ENCODE data around the gene LRRC23. TPM values are rescaled to one million over a fixed set of nuclear protein-coding genes. Genes with fewer than 3 reads are reported as not detected.

The LRRC23 gene
- total RNA-seq, 1 experiment from 2014 or later: 5.1 TPM

DNA sequence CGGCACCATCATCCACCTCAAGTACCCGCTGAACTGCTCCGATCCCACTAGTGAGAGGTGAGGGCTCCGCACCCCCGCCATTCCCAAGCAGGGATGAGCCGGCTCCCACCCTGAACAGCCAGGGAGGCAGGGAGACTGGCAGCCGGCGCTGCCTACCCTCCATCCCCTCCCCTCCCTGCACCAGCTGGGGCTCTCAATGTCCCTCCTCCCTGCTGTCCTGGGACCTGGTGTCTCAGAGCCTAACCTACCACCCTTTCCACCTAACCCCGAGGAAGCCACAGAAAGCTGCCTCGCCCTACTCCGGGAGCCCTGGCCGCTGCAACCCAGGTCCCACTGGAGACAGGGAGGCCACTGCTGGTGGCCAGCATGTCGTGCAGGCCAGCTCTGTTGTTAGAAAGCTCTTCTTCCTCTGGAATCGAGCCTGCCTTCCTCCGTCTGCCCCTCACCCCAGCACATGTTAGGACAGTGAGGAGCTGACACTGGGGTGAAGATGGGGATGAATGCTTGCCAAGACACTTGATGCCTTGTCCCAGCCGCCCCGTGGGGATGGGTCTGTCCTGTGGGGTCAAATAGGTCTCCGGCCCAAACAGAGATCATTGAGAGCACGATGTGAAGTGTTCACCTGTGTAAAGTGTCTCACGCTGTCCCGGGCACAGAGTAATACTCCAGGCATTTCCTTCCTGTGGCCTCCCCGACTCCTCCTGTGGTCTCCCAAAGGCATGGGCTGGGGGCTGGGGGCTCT, 47.7 kb downstream of the LRRC23 start:
- TF ChIP-seq EZH2 (IDR thresholded peaks at IDR 0.05; ENCODE audit: low read length, unreplicated experiment) (no peak), EZH2phosphoT487 (IDR thresholded peaks at IDR 0.05; ENCODE audit: borderline replicate concordance, low read length) (no peak)
- TF ChIP-seq, protein P1, sequence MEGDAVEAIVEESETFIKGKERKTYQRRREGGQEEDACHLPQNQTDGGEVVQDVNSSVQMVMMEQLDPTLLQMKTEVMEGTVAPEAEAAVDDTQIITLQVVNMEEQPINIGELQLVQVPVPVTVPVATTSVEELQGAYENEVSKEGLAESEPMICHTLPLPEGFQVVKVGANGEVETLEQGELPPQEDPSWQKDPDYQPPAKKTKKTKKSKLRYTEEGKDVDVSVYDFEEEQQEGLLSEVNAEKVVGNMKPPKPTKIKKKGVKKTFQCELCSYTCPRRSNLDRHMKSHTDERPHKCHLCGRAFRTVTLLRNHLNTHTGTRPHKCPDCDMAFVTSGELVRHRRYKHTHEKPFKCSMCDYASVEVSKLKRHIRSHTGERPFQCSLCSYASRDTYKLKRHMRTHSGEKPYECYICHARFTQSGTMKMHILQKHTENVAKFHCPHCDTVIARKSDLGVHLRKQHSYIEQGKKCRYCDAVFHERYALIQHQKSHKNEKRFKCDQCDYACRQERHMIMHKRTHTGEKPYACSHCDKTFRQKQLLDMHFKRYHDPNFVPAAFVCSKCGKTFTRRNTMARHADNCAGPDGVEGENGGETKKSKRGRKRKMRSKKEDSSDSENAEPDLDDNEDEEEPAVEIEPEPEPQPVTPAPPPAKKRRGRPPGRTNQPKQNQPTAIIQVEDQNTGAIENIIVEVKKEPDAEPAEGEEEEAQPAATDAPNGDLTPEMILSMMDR (conservative IDR thresholded peaks at IDR 0.05; ENCODE audit: low read depth, low read length): no peak
- Histone ChIP-seq H3K79me2 (ENCODE audit: low read length) (no peaks in the 10 kb centered on the region), H3K9me3 (ENCODE audit: low read length) (no peaks in the 10 kb centered on the region), H3K27ac (ENCODE audit: low read length) (no peak overlapping the region), H3K9ac (ENCODE audit: low read length) (no peak overlapping the region), H3K4me3 (ENCODE audit: low read length) (no peak overlapping the region), H2AFZ (ENCODE audit: low read length) (no peak overlapping the region), H3K4me2 (ENCODE audit: low read length) (no peak overlapping the region), H3K4me1 (ENCODE audit: insufficient read depth, low read length) (no peaks in the 10 kb centered on the region), H3K9me2 (replicated peaks; ENCODE audit: low read length) (no peaks in the 10 kb centered on the region), H3K27me3 (ENCODE audit: low read length) (no peaks in the 10 kb centered on the region), H3K36me3 (ENCODE audit: low read depth, low read length) (no peaks in the 10 kb centered on the region), H4K20me1 (ENCODE audit: low read length) (no peaks in the 10 kb centered on the region), H3F3A (ENCODE audit: low read length, unreplicated experiment) (no peaks in the 10 kb centered on the region)
- ChIA-PET POLR2A (ENCODE audit: unreplicated experiment) (no interaction called here), CTCF (no interaction called here)
- DNase-seq (no peak), ATAC-seq (no peak)
- intact Hi-C loops (cut with micrococcal nuclease): no loop called here
- no TSS peak for BruUV-seq (replicated peaks)

DNA sequence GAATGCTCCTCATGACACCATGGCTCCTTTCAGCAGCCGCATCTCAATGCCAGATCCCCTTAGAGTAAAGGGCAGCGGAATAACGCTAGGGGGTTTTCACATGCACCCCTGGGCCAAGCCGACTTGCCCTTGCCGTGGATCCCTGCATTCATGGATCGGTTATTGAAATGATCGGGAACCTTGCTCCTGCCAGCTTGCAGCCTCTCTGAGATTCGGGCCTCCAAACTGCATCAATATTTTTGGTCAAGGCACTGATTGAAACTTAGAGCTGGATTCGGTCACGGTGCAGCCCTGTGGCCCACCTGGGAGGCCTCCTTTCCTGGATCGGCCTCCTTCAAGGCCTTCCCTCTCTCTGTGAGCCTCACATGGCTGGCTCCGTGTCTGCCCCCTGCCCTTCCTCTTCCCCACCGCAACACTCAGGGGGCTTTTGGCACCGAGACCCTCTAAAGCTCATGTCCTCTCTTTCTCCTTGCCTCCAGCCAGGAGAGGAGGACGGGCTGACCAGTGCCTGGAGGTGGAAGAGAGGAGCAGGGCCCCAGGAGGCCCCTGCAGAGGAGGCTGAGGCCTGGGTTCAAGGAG, 48.3 kb downstream of the LRRC23 start:
- Histone ChIP-seq H3K27ac (ENCODE audit: low read length) (no peak overlapping the region), H3K4me1 (ENCODE audit: insufficient read depth, low read length) (no peaks in the 10 kb centered on the region), H3K36me3 (ENCODE audit: low read depth, low read length) (no peaks in the 10 kb centered on the region), H3K4me3 (ENCODE audit: low read length) (no peak overlapping the region), H3K9me2 (replicated peaks; ENCODE audit: low read length) (no peaks in the 10 kb centered on the region), H3F3A (ENCODE audit: low read length, unreplicated experiment) (no peaks in the 10 kb centered on the region), H3K4me2 (ENCODE audit: low read length) (no peak overlapping the region), H2AFZ (ENCODE audit: low read length) (no peak overlapping the region), H3K9ac (ENCODE audit: low read length) (no peak overlapping the region), H3K27me3 (ENCODE audit: low read length) (no peaks in the 10 kb centered on the region), H3K79me2 (ENCODE audit: low read length) (no peaks in the 10 kb centered on the region), H4K20me1 (ENCODE audit: low read length) (no peaks in the 10 kb centered on the region), H3K9me3 (ENCODE audit: low read length) (no peaks in the 10 kb centered on the region)
- DNase-seq (no peak), ATAC-seq (no peak)
- BruUV-seq (replicated peaks): no TSS peak
- intact Hi-C loops (cut with micrococcal nuclease): no loop called here
- ChIA-PET CTCF (no interaction called here), POLR2A (ENCODE audit: unreplicated experiment) (no interaction called here)
- TF ChIP-seq EZH2phosphoT487 (IDR thresholded peaks at IDR 0.05; ENCODE audit: borderline replicate concordance, low read length): no peak
- TF ChIP-seq, protein P1 (conservative IDR thresholded peaks at IDR 0.05; ENCODE audit: low read depth, low read length): no peak
- no peak for TF ChIP-seq EZH2 (IDR thresholded peaks at IDR 0.05; ENCODE audit: low read length, unreplicated experiment)

Measured in PC-3 (cell line).